Mesendoderm (in vitro differentiated cells): Measurements from ENCODE around the gene RUFY4.

Source experiments
- DNase-seq: peaks from one replicate; pipeline ENCODE4 v3.0.0; 2013
- H2AK5ac ChIP-seq: 2 replicates; pipeline ENCODE4 v1.6.1; 2013; ENCODE audit warnings: low read length, inconsistent platforms
- H2BK120ac ChIP-seq: 2 replicates; pipeline ENCODE4 v1.6.1; 2013; ENCODE audit warnings: low read depth, mild to moderate bottlenecking, low read length, moderate library complexity, mixed read lengths
- H2BK15ac ChIP-seq: replicated peaks from 2 replicates; pipeline ENCODE4 v1.6.1; 2013; ENCODE audit warnings: low read depth, mild to moderate bottlenecking, moderate library complexity
- H2BK5ac ChIP-seq: 2 replicates; pipeline ENCODE4 v1.6.1; 2013; ENCODE audit warnings: low read length, inconsistent platforms
- H3K18ac ChIP-seq: 2 replicates; pipeline ENCODE4 v1.6.1; 2013; ENCODE audit warnings: mild to moderate bottlenecking, low read length, mixed read lengths
- H3K23ac ChIP-seq: one replicate; pipeline ENCODE4 v1.6.1; 2013; ENCODE audit warnings: low read length
- H3K27ac ChIP-seq: 2 replicates; pipeline ENCODE4 v1.5.1; 2013; ENCODE audit warnings: low read depth, mild to moderate bottlenecking, inconsistent platforms, low read length, moderate library complexity
- H3K27me3 ChIP-seq: 2 replicates; pipeline ENCODE4 v1.6.1; 2013; ENCODE audit warnings: low read length, control low read depth, mild to moderate bottlenecking, inconsistent platforms; ENCODE audit not compliant: insufficient read depth, poor library complexity
- H3K36me3 ChIP-seq: 2 replicates; pipeline ENCODE4 v1.6.1; 2013; ENCODE audit warnings: low read length, inconsistent platforms; ENCODE audit not compliant: control insufficient read depth, insufficient read depth
- H3K4ac ChIP-seq: one replicate; pipeline ENCODE4 v1.6.1; 2013; ENCODE audit warnings: low read depth, mild to moderate bottlenecking, low read length, moderate library complexity
- H3K4me1 ChIP-seq: 2 replicates; pipeline ENCODE4 v1.6.1; 2013; ENCODE audit warnings: low read depth, low read length, inconsistent platforms; ENCODE audit not compliant: control insufficient read depth
- H3K4me2 ChIP-seq: 2 replicates; pipeline ENCODE4 v1.6.1; 2013; ENCODE audit warnings: low read length
- H3K4me3 ChIP-seq: 2 replicates; pipeline ENCODE4 v1.5.1; 2013; ENCODE audit warnings: mild to moderate bottlenecking, low read length
- H3K56ac ChIP-seq: one replicate; pipeline ENCODE4 v1.6.1; 2013; ENCODE audit warnings: low read length
- H3K79me1 ChIP-seq: 2 replicates; pipeline ENCODE4 v1.6.1; 2013; ENCODE audit warnings: low read length, inconsistent platforms
- H3K79me2 ChIP-seq: 2 replicates; pipeline ENCODE4 v1.6.1; 2013; ENCODE audit warnings: mild to moderate bottlenecking, low read length; ENCODE audit not compliant: control insufficient read depth, insufficient read depth
- H3K9ac ChIP-seq: 2 replicates; pipeline ENCODE4 v1.6.1; 2013; ENCODE audit warnings: low read length, inconsistent platforms
- H4K5ac ChIP-seq: one replicate; pipeline ENCODE4 v1.6.1; 2013; ENCODE audit warnings: low read length
- H4K8ac ChIP-seq: one replicate; pipeline ENCODE4 v1.6.1; 2013; ENCODE audit warnings: low read depth, mild to moderate bottlenecking, control low read depth, low read length, moderate library complexity
- WGBS: extraction: QIAGEN DNeasy Blood & Tissue Kit; methylation state at CpG from one replicate; pipeline ENCODE4 v1.1.7; 2013; ENCODE audit warnings: low lambda C conversion rate, missing lambda C conversion rate; ENCODE audit not compliant: insufficient coverage; ENCODE audit errors: extremely low coverage; 5-methylcytosine and 5-hydroxymethylcytosine counted together

RUFY4 gene

GRCh38 chr2:218072478-218073024, 3.5 kb downstream of the RUFY4 start:
- no peak overlapping the region for H3K4me3 ChIP-seq

DNA sequence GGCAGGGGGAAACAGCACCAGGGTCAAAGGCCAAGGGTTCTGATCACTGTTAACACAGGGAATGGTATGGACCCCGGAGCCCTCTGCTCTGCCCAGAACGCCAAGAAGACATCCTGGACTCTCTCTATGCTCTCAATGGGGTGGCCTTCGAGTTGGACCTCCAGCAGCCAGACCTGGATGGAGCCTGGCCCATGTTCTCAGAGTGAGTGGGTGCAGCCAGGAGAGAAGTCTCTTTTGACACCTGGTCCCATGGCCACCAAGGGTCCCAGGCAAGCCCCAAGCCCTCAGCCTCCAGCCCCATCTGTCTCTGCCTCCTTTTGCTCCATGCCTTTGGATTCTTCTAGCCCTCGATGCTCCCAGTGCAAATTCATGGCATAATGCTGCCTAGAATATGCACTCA, 4.1 kb downstream of the RUFY4 start:
- Histone ChIP-seq H3K36me3 (no peaks in the 10 kb centered on the region), H3K79me2 (no peaks in the 10 kb centered on the region), H3K56ac (no peak overlapping the region), H4K8ac (no peak overlapping the region), H2BK15ac (no peak overlapping the region), H3K18ac (no peak overlapping the region), H3K4me3 (no peak overlapping the region), H3K27me3 (no peaks in the 10 kb centered on the region), H3K4me1 (no peaks in the 10 kb centered on the region), H3K4ac (no peak overlapping the region), H3K4me2 (no peak overlapping the region), H3K27ac (no peak overlapping the region), H4K5ac (no peak overlapping the region), H3K9ac (no peak overlapping the region), H2AK5ac (no peak overlapping the region), H2BK120ac (no peak overlapping the region), H2BK5ac (no peak overlapping the region), H3K79me1 (no peaks in the 10 kb centered on the region), H3K23ac (no peak overlapping the region)
- no CpG with 5 or more reads among the region's 4 CpGs for WGBS
- no peak for DNase-seq

More at GRCh38 chr2:218072478-218073024, 3.5 kb downstream of the RUFY4 start:
- H2AK5ac ChIP-seq, result no peak overlapping the region
- no peak overlapping the region for H2BK15ac ChIP-seq
- no peaks in the 10 kb centered on the region for H3K4me1 ChIP-seq
- no peaks in the 10 kb centered on the region for H3K27me3 ChIP-seq
- H3K18ac ChIP-seq, result no peak overlapping the region
- DNase-seq, result no peak
- H4K5ac ChIP-seq, result no peak overlapping the region
- H2BK5ac ChIP-seq, result no peak overlapping the region
- H3K79me2 ChIP-seq, result no peaks in the 10 kb centered on the region
- no peak overlapping the region for H3K56ac ChIP-seq
- H3K27ac ChIP-seq, result no peak overlapping the region
- no peak overlapping the region for H3K9ac ChIP-seq
- H3K36me3 ChIP-seq, result no peaks in the 10 kb centered on the region
- WGBS, result no CpG with 5 or more reads among the region's 8 CpGs
- no peak overlapping the region for H4K8ac ChIP-seq
- no peak overlapping the region for H3K23ac ChIP-seq
- H3K4me2 ChIP-seq, result no peak overlapping the region
- H3K4ac ChIP-seq, result no peak overlapping the region
- H3K79me1 ChIP-seq, result no peaks in the 10 kb centered on the region
- no peak overlapping the region for H2BK120ac ChIP-seq

GRCh38 chr2:218074031-218074430, 5.0 kb downstream of the RUFY4 start:
- peak; percentile 66 for DNase-seq
- Histone ChIP-seq H3K27me3 (no peaks in the 10 kb centered on the region), H2BK15ac (no peak overlapping the region), H3K23ac (no peak overlapping the region), H3K4me1 (no peaks in the 10 kb centered on the region), H3K79me2 (no peaks in the 10 kb centered on the region), H2BK5ac (no peak overlapping the region), H2BK120ac (no peak overlapping the region), H2AK5ac (no peak overlapping the region), H4K5ac (no peak overlapping the region), H3K4me3 (no peak overlapping the region), H3K9ac (no peak overlapping the region), H3K27ac (no peak overlapping the region), H3K4me2 (no peak overlapping the region), H3K36me3 (no peaks in the 10 kb centered on the region), H3K4ac (no peak overlapping the region), H3K18ac (no peak overlapping the region), H4K8ac (no peak overlapping the region), H3K56ac (no peak overlapping the region), H3K79me1 (no peaks in the 10 kb centered on the region)
- no CpG with 5 or more reads among the region's 7 CpGs for WGBS

GRCh38 chr2:218075975-218076811, 7.1 kb downstream of the RUFY4 start:
- DNase-seq, result peak; percentile 46
- no peaks in the 10 kb centered on the region for H3K79me1 ChIP-seq
- H2BK15ac ChIP-seq, result no peak overlapping the region
- no peak overlapping the region for H3K4me2 ChIP-seq
- no peak overlapping the region for H3K23ac ChIP-seq
- no peaks in the 10 kb centered on the region for H3K27me3 ChIP-seq
- no peak overlapping the region for H2AK5ac ChIP-seq
- H3K4me3 ChIP-seq, result no peak overlapping the region
- no peaks in the 10 kb centered on the region for H3K36me3 ChIP-seq
- H3K18ac ChIP-seq, result no peak overlapping the region
- H3K27ac ChIP-seq, result no peak overlapping the region
- no peak overlapping the region for H4K5ac ChIP-seq
- no peak overlapping the region for H2BK120ac ChIP-seq
- no peak overlapping the region for H3K9ac ChIP-seq
- H2BK5ac ChIP-seq, result no peak overlapping the region
- no peaks in the 10 kb centered on the region for H3K4me1 ChIP-seq
- H4K8ac ChIP-seq, result no peak overlapping the region
- H3K56ac ChIP-seq, result no peak overlapping the region
- H3K4ac ChIP-seq, result no peak overlapping the region
- WGBS, result no CpG with 5 or more reads among the region's 10 CpGs
- no peaks in the 10 kb centered on the region for H3K79me2 ChIP-seq

DNA sequence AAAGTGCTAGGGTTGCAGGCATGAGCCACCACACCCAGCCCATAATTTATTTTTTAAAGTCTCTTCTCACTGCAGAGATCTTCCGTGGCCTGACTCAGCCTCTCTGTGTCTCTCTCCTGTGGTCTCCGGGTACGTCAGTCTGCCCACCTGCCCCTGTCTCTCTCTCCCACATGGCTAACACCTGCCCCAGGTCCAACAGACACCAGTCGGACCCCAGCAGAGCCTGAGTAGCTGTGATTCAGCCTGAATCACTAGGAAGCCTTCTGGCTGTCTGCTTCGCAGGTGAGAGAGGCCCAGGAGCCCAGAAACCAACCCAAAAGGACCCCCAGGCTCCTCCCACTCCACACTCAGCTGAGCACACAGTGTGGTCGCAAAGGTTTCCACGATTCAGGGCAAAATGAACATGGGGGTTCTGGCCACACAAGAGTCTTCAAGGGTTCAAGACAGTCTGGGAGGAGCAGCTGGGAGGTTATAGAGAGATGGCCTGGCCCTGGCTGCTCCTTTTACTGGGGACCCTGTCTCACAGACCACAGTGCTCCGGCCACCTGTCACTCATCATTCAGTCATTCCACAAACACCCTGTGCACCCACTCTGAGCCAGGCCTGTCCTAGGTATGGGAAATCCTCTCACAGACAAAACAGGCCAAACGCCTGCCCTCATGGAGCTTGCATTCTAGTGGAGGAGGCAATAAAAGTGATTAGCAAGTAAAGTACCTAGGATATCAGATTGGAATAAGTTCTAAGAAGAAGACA, 8.6 kb downstream of the RUFY4 start:
- Histone ChIP-seq H3K56ac (no peak overlapping the region), H3K4me3 (no peak overlapping the region), H2BK120ac (no peak overlapping the region), H3K27ac (no peak overlapping the region), H3K18ac (no peak overlapping the region), H3K4ac (no peak overlapping the region), H3K79me2 (no peaks in the 10 kb centered on the region), H2AK5ac (no peak overlapping the region), H3K9ac (no peak overlapping the region), H2BK15ac (no peak overlapping the region), H2BK5ac (no peak overlapping the region), H3K27me3 (no peaks in the 10 kb centered on the region), H3K36me3 (no peaks in the 10 kb centered on the region), H3K4me1 (no peaks in the 10 kb centered on the region), H3K23ac (no peak overlapping the region), H3K79me1 (no peaks in the 10 kb centered on the region), H3K4me2 (no peak overlapping the region), H4K8ac (no peak overlapping the region), H4K5ac (no peak overlapping the region)
- WGBS, result no CpG with 5 or more reads among the region's 9 CpGs
- no peak for DNase-seq
